PFSK-1 (cell line): Measurements from ENCODE around the gene MAP3K4.

Source experiments
- FOXP2 ChIP-seq: optimal IDR thresholded peaks from 2 replicates; pipeline ENCODE3; 2011; ENCODE audit warnings: borderline replicate concordance, control low read depth, inconsistent platforms; ENCODE audit not compliant: insufficient read depth; ENCODE audit errors: extremely low read length, extremely low read depth
- POLR2AphosphoS5 ChIP-seq: IDR thresholded peaks from 2 replicates; pipeline ENCODE4 v1.6.1; 2012; ENCODE audit warnings: low read depth, mild to moderate bottlenecking, control low read depth, low read length, moderate library complexity
- SIN3A ChIP-seq: IDR thresholded peaks from 2 replicates; pipeline ENCODE4 v1.6.1; 2012; ENCODE audit warnings: mild to moderate bottlenecking, low read length, moderate library complexity, borderline replicate concordance; ENCODE audit not compliant: insufficient read depth
- TAF1 ChIP-seq: IDR thresholded peaks from 2 replicates; pipeline ENCODE4 v1.6.1; 2012; ENCODE audit warnings: low read length, control low read depth, borderline replicate concordance; ENCODE audit not compliant: insufficient read depth
- TF ChIP-seq, protein P1 (sequence below), 2 experiments: IDR thresholded peaks; 2 replicates each; pipeline versions ENCODE4 v1.6.1 to v1.8.0; 2011 to 2012; ENCODE audit warnings: low read depth in 2 of 2, low read length in 2 of 2, control low read depth in 1 of 2, inconsistent platforms in 1 of 2, mild to moderate bottlenecking in 1 of 2, moderate library complexity in 1 of 2; ENCODE audit not compliant: insufficient read depth in 1 of 2

DNA sequence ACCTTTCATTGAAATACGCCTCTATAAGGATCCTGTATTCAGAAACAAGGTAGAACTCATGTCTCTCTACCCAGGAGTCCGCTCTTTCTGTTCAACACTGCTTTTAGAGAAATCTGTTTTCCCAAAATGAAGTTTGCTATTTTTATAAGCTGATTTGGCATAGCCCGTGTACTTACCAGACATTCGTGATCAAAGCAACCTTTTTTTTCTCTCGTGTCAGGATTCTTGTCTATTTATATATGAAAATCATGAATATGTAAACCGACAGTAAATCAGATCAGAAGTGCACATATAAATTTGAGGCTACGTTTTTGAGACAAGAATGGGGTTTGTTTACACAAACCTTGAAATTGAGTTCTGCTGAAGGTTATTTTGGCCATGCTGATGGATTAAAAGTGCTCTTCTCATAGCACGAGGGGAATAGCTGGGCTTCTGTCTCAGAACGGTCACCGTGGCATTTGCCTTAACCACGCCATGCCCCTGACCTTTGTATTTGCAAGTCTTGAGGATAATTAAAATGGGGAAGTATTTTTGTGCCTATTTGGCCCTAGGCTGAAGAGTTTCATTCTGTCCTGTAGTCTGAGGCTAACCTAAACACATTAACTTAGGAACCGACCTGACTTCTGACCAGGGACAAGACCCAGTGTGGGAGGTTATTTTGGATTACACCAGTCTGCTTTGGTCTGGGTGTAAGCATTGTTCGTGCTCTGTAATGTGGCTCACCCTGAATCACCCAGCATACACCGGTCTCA lies 118.6 kb downstream of the MAP3K4 start:
- TF ChIP-seq TAF1 = no peak
- no peak for TF ChIP-seq SIN3A
- no peak for TF ChIP-seq FOXP2
- no peak for TF ChIP-seq POLR2AphosphoS5
- TF ChIP-seq, protein P1, sequence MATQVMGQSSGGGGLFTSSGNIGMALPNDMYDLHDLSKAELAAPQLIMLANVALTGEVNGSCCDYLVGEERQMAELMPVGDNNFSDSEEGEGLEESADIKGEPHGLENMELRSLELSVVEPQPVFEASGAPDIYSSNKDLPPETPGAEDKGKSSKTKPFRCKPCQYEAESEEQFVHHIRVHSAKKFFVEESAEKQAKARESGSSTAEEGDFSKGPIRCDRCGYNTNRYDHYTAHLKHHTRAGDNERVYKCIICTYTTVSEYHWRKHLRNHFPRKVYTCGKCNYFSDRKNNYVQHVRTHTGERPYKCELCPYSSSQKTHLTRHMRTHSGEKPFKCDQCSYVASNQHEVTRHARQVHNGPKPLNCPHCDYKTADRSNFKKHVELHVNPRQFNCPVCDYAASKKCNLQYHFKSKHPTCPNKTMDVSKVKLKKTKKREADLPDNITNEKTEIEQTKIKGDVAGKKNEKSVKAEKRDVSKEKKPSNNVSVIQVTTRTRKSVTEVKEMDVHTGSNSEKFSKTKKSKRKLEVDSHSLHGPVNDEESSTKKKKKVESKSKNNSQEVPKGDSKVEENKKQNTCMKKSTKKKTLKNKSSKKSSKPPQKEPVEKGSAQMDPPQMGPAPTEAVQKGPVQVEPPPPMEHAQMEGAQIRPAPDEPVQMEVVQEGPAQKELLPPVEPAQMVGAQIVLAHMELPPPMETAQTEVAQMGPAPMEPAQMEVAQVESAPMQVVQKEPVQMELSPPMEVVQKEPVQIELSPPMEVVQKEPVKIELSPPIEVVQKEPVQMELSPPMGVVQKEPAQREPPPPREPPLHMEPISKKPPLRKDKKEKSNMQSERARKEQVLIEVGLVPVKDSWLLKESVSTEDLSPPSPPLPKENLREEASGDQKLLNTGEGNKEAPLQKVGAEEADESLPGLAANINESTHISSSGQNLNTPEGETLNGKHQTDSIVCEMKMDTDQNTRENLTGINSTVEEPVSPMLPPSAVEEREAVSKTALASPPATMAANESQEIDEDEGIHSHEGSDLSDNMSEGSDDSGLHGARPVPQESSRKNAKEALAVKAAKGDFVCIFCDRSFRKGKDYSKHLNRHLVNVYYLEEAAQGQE (IDR thresholded peaks at IDR 0.05; ENCODE audit: insufficient read depth in 1 of 2, low read depth in 2 of 2, low read length in 2 of 2) = no peak
